HG03196 (cell line): Measurements from ENCODE around the gene FAM193A.
"Not testable (repeated sequence)": the region's sequence is repeated elsewhere in the genome, so short reads cannot be mapped to it uniquely, and the experiment has no call there.

Source experiments
- ATAC-seq: cut with Tn5 transposase; IDR thresholded peaks from one replicate; pipeline ENCODE4 v1.9.1; 2021; ENCODE audit not compliant: unreplicated experiment

The FAM193A gene

DNA sequence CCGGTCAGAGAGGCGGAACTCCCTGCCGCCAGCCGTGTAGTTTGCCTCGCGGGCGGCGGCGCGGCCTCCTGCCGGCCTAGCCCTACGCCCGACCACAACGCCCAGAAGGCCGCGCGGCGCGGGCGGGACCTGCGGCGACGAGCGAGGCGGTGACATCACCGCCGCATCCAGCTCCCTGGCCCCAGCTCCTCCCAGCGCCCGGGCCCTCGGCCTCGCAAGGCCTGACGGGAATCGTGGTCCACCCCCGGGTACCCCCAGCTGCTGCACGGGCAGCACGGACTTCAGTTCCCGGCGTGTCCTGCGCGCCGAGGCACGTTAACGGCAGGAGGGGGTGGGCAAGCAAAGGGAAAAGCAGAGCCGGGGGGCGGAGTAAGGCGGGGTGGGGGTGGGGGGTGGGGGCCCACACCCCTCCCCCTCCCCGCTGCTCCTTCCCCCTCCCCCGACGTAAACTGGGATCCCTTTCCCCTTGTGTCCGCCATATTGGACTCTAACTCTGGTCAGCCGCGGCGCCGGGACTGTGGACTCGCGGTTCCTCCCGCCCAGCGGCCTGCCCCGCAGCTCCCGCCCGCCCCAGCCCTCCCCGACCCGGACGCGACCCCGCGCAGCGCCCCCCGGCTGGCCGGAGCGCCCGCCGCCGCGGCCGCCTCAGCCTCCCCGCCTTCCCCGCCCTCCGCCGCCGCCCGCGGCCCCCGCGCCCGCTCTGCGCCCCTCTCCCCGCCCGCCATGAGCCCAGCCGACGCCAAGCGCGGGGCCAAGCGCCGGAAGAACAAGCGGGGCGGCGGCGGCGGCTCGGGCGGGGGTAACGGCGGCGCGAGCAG, at the start of gene FAM193A:
TSS of gene FAM193A (plus strand) at position 455 of the 818 bp plus-strand sequence. CDS start at position 724, 269 bp downstream.
- peak; percentile 90 for ATAC-seq

DNA sequence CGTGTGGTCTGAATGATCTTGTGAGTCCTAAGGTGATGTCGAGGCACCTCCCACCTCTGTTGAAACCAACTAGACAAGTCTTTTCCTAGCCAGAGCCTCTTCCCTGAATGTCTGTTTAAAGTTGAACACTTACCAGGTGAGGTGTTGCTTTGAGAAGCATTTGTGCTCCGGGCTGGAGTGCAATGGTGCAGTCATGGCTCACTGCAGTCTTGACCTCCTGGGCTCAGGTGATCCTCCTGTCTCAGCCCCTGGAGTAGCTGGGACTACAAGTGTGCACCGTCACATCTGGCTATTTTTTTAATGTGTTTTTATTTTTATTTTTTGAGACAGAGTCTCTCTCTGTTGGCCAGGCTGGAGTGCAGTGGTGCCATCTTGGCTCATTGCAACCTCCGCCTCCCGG, 49.5 kb upstream of the FAM193A start:
- ATAC-seq, result no peak

DNA sequence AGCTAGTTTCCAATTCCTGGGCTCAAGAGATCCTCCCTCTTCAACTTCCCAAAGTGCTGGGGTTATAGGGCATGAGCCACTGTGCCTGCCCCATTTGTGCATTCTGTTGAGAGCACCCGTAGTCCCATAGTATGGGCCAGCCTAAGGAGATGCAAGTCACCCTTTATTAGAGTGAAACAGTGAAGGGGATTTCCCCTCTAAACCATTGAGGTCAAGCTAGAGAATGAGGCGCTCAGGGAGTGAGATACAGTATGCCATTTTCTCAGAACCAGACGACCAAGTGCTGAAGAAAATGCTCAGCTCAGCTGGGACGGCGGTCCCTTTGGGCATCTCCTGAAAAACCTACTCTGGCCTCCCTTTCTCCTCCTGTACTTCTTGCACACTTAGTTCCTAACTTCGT, 48.8 kb upstream of the FAM193A start:
- peak; percentile 52 for ATAC-seq

DNA sequence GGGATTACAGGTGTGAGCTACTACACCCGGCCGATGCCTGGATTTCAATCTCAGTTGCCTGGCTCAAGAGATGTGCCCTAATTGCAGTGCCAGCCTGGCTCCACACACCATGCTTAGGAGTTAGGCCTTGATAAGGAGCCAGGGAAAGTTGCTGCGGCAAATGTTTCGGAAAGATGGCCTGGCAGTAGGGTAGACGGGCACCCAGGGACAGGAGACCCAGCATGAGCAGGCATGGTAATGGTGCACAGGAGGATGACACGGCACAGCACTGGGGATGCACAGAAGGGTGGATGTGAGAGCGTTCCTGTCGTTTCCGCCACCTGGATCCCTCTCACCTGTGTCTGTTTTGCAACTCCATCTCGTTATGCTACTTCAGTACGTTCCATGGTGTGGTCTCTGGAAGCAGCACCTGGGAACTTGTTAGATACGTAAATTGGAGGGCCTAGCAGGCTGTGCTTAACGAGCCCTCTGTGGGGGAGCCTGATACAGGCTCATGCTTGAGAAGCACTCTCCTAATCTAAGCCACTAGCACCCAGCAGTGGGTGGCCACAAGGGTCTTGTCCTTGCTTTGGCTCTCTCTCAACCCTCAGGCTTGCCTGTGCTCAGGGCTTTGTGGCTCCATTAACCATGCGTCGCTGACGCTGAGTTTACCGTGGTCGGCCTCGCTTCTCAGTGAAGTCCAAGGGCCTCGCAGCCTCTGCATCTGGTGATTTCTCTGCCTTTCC, 47.2 kb upstream of the FAM193A start:
- no peak for ATAC-seq

GRCh38 chr4:2489841-2490552, 46.5 kb upstream of the FAM193A start:
- ATAC-seq, result no peak

DNA sequence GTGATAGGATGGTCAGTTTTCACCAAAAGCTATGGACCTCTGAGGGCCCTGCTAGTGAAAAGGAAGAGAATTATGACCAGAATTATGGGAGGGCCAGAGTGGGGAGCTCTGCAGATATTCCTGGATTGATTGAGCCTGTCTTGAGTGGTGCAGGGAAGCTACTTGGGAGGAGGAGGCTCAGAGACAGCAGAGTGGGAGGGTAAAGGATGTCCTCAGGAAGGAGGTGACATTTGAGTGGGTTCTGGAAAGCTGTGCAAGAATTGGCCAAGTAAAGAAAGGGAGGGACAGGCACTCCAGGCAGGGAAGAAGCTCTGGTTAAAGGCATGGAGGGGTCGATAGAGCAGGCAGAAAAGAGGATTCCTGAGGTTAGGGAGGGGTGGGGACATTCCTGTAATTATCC, 43.5 kb upstream of the FAM193A start:
- ATAC-seq, result no peak

- ATAC-seq, result no peak
Measured at GRCh38 chr4:2494992-2495391, 41.5 kb upstream of the FAM193A start.

DNA sequence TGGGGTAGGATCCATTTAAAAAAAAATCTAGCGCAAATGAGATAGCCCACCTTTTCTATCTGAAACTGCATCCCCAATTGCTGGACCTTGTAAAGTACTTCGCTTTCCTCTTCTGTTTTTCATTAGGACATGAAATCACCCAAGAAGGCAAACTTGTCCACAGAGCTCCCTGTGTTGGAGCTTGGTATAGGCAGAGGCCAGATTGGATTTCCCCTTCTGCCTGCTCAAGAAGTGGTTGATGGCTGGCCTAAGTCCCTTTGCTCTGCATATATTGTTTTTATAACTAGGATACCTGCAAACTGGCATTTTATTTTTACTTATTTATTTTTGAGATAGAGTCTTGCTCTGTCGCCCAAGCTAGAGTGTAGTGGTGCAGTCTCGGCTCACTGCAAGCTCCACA, 39.1 kb upstream of the FAM193A start:
- ATAC-seq, result no peak

DNA sequence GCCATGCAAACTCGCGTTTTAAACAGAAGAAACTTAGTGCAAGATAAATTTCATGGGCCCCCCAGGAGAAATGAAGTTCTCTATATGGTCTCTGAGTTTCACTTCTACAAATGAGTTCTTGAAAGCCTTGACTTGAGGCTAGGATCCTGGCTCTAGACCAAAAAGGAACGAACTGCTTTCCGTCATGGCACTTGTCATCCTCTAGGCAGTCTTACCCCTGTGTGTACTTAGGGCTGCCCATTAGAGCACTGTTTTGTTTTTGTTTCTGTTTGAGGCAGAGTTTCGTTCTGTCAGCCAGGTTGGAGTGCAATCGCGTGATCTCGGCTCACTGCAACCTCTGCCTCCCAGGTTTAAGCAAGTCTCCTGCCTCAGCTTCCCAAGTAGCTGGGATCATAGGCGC, 38.5 kb upstream of the FAM193A start:
- ATAC-seq, result peak; percentile 68

DNA sequence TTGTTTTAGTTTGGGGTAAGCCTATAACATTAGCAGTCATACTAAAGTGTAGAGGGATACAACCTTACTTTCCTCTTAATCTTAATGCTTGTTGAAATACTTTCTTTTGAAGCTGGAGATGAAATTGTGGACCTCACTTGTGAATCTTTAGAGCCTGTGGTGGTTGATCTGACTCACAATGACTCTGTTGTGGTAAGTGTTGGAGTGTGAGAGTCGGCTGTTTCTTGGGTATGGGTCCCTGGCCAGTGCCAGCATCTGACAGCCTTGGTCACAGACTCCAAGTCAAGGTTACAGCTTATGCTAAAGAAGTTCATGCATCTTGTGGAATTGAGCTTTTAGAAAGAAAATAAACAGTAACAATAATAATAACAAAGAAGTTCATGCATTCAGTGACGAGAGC, 35.9 kb upstream of the FAM193A start:
- ATAC-seq, result no peak

GRCh38 chr4:2501034-2501594, 35.3 kb upstream of the FAM193A start:
- no peak for ATAC-seq

DNA sequence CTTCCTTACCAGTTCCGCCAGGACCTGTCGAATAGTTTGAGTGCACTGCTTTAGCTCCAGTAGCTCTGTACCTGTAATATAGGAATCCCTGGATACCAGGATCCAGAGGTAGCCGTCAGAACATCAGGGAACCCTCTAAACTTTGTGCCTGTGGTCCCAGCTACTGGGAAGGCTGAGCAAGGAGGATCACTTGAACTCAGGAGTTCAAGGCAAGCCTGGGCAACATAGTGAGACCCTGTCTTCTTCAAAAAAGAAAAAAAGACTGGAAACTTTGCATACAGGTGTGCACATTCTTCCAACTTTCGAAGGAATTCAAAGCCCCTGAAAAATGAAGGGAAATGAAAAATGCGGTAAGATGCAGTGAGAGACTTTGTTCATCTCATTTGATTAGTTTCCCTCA, 32.6 kb upstream of the FAM193A start:
- no peak for ATAC-seq

DNA sequence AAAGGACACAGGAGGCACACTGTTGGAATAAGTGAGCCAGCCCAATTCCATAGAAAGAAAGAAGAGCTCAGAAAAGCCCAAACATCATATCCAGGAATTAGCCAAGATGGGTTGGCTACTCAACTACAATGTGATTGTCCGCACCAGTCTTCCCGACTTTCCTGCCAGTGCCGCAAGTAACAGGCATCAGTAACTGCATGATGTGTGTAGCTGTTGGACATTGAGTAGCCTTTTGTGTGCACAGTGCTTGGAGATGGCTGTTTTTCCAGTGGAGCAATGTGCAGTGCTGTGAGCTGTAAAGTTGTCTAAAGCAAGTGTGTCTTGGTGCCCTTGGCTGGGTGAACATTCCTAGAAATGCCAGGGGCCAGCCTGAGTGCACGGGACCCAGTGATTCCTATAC, 29.2 kb upstream of the FAM193A start:
- ATAC-seq, result no peak

DNA sequence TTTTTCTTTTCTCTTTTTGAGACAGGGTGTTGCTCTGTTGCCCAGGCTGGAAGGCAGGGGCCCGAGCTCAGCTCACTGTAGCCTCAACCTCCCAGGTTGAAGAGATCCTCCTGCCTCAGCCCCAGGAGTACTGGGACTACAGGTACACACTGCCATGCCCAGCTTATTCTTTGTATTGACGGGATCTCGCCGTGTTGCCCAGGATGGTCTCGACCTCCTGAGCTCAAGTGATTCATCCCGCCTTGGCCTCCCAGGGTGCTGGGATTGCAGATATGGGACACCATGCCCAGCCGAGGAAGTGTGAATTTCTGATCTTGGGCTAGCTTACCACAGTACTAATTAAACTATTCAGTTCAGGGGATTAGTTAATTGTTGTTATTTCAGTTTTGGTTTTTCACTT, 28.6 kb upstream of the FAM193A start:
- ATAC-seq, result no peak

GRCh38 chr4:2510351-2511259, 25.8 kb upstream of the FAM193A start:
- ATAC-seq, result no peak

- no peak for ATAC-seq
Measured at GRCh38 chr4:2511645-2512131, 24.8 kb upstream of the FAM193A start.

DNA sequence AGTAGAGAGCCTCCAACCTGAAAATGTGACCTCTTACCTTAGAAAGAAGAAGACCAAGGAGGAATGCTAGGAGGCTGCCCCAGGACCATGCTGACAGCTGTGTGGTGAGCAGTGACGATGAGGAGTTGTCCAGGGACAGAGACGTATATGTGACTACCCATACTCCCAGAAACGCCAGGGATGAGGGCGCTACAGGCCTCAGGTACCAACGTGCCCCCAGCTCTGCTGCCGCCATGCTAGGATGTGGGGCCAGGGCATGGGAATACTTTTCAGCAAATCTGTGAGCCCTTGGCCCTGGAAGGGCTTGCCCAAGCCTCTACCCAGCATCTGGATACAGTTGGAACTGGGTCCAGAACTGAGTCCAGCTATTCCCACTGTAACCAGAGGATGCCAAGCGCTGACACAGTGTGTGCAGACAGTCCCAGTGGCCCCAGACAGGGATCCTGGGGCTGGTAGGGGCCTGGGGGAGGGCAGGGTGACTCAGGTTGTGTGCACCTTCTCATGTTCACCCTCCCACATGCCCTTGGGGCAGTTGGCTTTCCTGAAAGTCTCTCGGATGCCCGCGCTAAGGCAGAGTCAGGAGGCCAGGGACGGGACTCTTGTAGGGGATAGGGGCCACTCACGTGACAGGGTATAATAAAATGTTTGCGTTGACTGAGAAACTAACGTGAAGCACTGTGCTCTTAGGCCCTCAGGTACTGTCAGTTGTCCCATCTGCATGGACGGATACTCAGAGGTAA, 23.9 kb upstream of the FAM193A start:
- no peak for ATAC-seq

DNA sequence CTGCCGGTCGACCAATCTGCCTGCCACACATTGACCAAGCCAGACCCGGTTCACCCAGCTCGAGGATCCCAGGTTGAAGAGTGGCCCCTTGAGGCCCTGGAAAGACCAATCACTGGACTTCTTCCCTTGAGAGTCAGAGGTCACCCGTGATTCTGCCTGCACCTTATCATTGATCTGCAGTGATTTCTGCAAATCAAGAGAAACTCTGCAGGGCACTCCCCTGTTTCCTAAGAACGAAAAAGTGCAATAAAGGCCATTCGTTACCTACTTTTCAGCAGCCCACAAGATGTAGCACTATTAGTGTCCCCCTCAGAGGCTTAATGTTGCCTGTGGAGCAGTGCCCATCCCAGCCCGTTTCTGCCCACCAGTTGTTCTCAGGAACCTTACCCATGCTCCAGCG, 22.3 kb upstream of the FAM193A start:
- not testable (repeated sequence) for ATAC-seq

DNA sequence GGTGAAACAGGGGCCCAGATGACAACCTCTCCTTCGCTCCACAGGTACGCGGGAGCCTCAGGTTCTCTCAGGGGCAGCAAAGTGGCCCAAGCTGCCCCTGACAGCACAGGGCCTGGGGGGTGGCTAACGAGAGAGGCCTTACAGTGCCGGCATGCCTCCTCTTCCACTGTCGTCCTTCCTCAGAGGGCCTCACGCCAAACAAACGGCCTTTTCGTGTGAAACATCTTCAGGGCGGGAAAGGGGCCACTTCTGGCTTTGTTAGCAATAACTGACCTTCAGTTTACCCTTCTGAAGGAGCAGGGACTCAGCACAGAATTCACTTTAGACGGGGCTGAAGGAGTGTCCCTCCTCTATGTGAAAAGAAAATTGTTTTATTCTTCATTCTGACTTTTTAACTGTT, 21.5 kb upstream of the FAM193A start:
- ATAC-seq, result not testable (repeated sequence)
